SK-N-DZ (cell line): ENCODE results near the gene CD52. TPM values are rescaled to one million over a fixed set of nuclear protein-coding genes. Genes with fewer than 3 reads are reported as not detected.

Experiments
- DNase-seq: peaks from one replicate; pipeline ENCODE4 v3.0.0-alpha.2; 2015; ENCODE audit warnings: low spot score
- polyA plus RNA-seq, 2 experiments: library from polyadenylated mRNA; depleted of rRNA; stranded (reverse); fragments of >200 nt; gene quantifications; 2 replicates each; pipeline ENCODE4 v1.2.3, GENCODE V29; 2014

The CD52 gene
- not detected in 2 replicates for polyA plus RNA-seq (2014; cell fraction: cytosol; rRNA removed)
- not detected in 2 replicates for polyA plus RNA-seq (2014; cell fraction: nucleus; rRNA removed)

- DNase-seq: peak; percentile 47
These were observed at the start of gene CD52 for GRCh38 chr1:26317612-26318337. CD52 (plus strand) TSS chr1:26317958; CDS start chr1:26318018, 60 bp downstream.

GRCh38 chr1:26268290-26269197 is 49.2 kb upstream of the CD52 start:
- no peak for DNase-seq

GRCh38 chr1:26269198-26269550 is 48.6 kb upstream of the CD52 start:
- no peak for DNase-seq

GRCh38 chr1:26274801-26275425 is 42.8 kb upstream of the CD52 start:
- no peak for DNase-seq

GRCh38 chr1:26275580-26276431 is 42.0 kb upstream of the CD52 start:
- peak; percentile 61 for DNase-seq

GRCh38 chr1:26276432-26276838 is 41.3 kb upstream of the CD52 start:
- no peak for DNase-seq

GRCh38 chr1:26277261-26277661 is 40.5 kb upstream of the CD52 start:
- no peak for DNase-seq

GRCh38 chr1:26277719-26278118 is 40.0 kb upstream of the CD52 start:
- DNase-seq: no peak

- no peak for DNase-seq
These were observed 39.5 kb upstream of the CD52 start for GRCh38 chr1:26278303-26278702.

GRCh38 chr1:26278724-26279455 is 38.9 kb upstream of the CD52 start:
- no peak for DNase-seq

- DNase-seq: peak; percentile 74
These were observed 38.1 kb upstream of the CD52 start, which contains the start of gene SH3BGRL3 for GRCh38 chr1:26279456-26280332. SH3BGRL3 (plus strand) TSS chr1:26280086; CDS start chr1:26280156, 70 bp downstream.

GRCh38 chr1:26280333-26281042 is 37.3 kb upstream of the CD52 start:
- DNase-seq: no peak

- no peak for DNase-seq
These were observed 36.4 kb upstream of the CD52 start for GRCh38 chr1:26281091-26281958.

GRCh38 chr1:26281971-26282370 is 35.8 kb upstream of the CD52 start:
- no peak for DNase-seq

GRCh38 chr1:26282401-26282918 is 35.3 kb upstream of the CD52 start:
- no peak for DNase-seq

GRCh38 chr1:26283279-26283853 is 34.4 kb upstream of the CD52 start:
- no peak for DNase-seq
